Stimulated activated naive CD8-positive, alpha-beta T cell treated with anti-CD3 and anti-CD28 coated beads, Interleukin-15, Interleukin-2, amounts not matched to agents 100 U/mL and 50 U/mL, for 24 hours (primary cell): ENCODE measurements around the gene LGR5.
"Not testable (repeated sequence)": the region's sequence is repeated elsewhere in the genome, so short reads cannot be mapped to it uniquely, and the experiment has no call there.

ENCODE experiments used
- ATAC-seq: fragments of 150-1000 bp; cut with Tn5 transposase; one replicate; pipeline ENCODE4 v1.10.0; 2021
- DNase-seq: peaks from one replicate; pipeline ENCODE4 v3.0.0; 2021

LGR5 gene

GRCh38 chr12:71552728-71553501 lies 113.3 kb downstream of the LGR5 start:
- DNase-seq (no peak), ATAC-seq (no peak)

GRCh38 chr12:71555191-71555590 lies 115.6 kb downstream of the LGR5 start:
- DNase-seq (no peak), ATAC-seq (no peak)

GRCh38 chr12:71555789-71556188 lies 116.2 kb downstream of the LGR5 start:
- not testable (repeated sequence) for ATAC-seq, DNase-seq

- ATAC-seq: no peak
- DNase-seq: no peak
Measured at GRCh38 chr12:71556448-71556847, 116.8 kb downstream of the LGR5 start.

DNA sequence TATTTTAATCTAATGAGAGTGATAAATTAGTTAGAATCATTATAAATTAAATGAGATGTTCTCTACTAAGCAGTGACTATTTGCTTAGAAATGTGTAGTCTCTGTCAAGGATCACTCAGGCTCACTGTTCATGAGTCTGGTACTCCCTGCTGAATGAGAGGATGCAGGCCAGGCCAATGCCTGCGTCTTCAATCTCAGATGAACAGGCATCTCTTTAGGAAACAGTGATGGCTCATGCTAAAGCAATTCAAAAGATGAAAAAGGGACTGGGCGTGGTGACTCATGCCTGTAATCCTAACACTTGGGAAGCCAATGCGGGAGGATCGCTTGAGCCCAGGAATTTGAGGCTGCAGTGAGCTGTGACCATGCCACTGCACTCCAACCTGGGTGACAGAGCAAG lies 117.3 kb downstream of the LGR5 start:
- ATAC-seq: no peak
- no peak for DNase-seq

- DNase-seq: no peak
- ATAC-seq: no peak
Measured at GRCh38 chr12:71558445-71558844, 118.8 kb downstream of the LGR5 start.

DNA sequence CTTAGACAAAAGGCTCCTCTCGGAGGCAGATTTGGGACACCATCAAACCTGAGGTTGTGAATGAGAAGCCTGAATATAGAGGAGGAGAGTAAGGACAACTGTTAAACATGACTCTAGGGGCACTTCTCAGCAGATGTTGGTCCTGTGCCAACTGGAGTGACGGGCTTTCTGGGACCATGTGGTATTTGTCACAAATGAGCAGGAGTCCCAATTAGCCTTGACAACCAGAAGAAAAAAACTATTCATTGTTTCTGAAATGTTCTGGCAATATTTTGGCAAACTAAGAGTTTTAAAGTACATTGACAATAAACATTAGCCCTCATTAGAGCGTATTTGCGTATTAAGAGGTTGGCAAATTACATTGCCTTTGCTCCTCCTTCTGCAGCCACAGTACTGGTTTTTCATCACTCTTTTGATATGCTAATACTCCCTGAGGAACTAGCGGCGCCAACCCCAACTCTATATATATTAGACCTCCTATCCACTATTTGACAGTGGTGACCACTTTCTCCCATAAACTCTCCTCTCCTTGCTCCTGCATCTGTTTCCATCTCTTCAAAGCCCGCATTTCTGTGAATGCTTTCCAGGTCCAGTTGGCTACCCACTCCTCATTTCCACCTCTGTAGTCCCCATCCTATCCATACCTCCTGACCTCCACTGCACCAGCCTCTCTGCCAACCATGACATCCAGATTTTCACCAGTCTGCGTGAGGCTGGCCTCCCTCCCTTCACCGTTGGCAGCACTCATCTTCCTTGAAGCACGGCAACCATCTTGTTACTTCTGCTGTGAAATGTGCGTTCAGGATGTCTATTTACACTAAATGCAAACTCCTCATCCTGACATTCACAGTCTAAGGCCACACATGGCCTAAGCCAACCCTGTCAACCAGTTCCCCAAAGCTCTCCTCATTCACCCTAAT lies 123.3 kb downstream of the LGR5 start:
- DNase-seq (no peak), ATAC-seq (no peak)

- DNase-seq (no peak), ATAC-seq (no peak)
Measured at GRCh38 chr12:71565535-71565934, 125.9 kb downstream of the LGR5 start.

- ATAC-seq: no peak
- DNase-seq: no peak
Measured at GRCh38 chr12:71566655-71567054, 127.1 kb downstream of the LGR5 start.

DNA sequence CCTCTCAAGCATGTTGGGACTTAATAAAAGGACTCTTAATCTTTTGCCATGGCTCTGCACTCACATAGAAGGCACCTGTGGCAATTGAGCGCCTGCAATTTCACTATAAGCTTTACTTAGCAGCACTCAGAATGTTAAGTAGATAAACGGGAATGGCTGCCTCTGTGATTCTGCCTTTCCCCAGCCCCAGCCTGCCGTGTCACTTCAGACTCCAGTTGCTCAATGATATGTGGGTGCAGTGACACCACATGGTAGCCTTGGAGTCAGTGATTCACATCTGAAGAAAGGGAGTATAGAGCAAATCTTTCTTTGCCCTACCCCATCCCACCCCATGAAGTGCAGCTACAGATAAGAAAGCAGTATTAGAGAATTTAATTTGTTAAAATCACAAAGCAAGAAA lies 127.9 kb downstream of the LGR5 start:
- DNase-seq: no peak
- ATAC-seq: no peak

GRCh38 chr12:71569885-71570284 lies 130.3 kb downstream of the LGR5 start:
- not testable (repeated sequence) for ATAC-seq, DNase-seq

DNA sequence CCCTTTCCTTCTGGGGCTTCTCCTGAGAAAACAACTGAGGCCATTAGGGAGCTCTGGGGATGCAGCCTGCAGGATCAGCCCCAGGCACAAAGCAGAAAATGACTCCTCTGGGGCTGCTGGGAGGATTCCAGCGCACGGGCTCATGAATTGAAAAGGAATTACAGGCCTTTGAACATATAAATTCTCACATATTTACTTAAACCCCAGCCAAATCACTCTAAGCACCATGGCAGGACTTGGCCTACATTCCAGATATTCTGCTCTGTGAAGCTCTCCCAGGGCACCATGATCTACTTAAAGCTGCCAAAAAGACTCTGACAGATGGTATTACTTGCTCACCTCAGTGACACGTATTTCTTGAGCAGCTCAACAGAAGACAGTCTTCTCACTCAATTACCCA lies 136.9 kb downstream of the LGR5 start:
- ATAC-seq (no peak), DNase-seq (no peak)

DNA sequence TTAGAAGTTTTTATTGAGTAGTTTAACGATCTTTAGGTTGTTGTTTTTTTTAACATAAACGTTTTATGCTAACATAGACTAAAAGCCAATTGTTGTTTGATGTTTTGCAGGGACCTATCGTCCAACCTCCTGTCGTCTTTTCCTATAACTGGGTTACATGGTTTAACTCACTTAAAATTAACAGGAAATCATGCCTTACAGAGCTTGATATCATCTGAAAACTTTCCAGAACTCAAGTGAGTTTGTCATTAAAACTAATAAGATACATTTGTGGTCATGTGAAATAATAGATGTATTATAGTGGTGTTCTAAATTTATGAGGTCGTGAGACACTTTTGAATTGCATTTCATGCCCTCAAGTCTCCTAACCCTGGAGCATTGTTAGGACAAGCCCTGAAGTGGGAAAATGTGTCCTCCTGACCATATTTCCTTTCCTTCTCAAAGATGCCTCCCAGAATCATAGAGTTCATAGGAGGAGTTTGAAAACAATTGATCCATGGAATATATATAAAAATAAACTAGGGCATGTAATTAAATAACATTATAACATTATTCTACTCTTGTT lies 139.2 kb downstream of the LGR5 start:
- no peak for DNase-seq
- no peak for ATAC-seq

- DNase-seq (no peak), ATAC-seq (no peak)
Measured at GRCh38 chr12:71581206-71581605, 141.6 kb downstream of the LGR5 start.

DNA sequence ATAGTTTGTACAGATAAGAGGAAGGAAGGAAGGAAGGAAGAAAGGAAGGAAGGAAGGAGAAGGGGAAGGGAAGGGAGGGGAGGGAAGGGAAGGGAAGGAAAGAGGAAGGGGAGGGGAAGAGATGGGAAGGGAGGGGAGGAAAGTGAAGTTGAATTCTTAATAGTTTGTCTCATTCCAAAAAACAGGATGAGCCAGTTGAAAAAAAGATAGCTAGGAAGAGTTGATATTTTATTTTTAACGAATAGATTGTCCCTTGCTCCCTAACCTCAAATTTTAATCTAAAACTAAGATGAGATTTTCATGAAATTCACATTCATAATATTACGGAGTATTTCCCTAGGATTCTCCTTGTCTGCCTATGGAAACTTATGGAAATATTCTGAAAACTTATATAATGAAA lies 143.3 kb downstream of the LGR5 start:
- DNase-seq (no peak), ATAC-seq (no peak)

DNA sequence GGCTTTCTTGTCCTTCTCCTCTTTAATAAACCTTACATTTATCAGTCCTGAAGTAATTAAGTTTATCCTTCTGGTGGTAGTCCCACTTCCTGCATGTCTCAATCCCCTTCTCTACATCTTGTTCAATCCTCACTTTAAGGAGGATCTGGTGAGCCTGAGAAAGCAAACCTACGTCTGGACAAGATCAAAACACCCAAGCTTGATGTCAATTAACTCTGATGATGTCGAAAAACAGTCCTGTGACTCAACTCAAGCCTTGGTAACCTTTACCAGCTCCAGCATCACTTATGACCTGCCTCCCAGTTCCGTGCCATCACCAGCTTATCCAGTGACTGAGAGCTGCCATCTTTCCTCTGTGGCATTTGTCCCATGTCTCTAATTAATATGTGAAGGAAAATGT lies 144.8 kb downstream of the LGR5 start:
- no peak for ATAC-seq
- no peak for DNase-seq

DNA sequence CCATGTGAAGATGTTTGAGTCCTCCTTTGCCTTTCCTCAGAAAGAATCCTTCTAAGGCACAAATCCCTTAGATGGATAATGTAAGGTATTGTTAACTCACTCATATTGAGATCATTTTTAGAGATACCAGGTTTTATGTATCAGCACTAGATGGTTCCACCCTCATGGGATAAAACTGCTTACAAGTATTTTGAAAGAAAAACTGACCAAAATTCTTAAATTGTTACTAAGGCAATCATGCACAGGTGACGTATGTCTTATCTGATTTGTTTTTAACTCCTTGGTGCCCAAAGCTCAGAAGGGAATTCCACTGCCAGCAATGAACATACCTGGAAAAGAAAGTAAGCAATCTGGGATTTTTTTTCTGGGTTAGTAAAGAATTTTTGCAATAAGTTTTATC lies 145.6 kb downstream of the LGR5 start:
- no peak for ATAC-seq
- DNase-seq: no peak

GRCh38 chr12:71587012-71587411 lies 147.4 kb downstream of the LGR5 start:
- ATAC-seq: no peak
- no peak for DNase-seq

GRCh38 chr12:71589478-71589881 lies 149.9 kb downstream of the LGR5 start:
- ATAC-seq (no peak), DNase-seq (no peak)

- no peak for DNase-seq
- no peak for ATAC-seq
Measured at GRCh38 chr12:71591601-71592000, 152.0 kb downstream of the LGR5 start.

DNA sequence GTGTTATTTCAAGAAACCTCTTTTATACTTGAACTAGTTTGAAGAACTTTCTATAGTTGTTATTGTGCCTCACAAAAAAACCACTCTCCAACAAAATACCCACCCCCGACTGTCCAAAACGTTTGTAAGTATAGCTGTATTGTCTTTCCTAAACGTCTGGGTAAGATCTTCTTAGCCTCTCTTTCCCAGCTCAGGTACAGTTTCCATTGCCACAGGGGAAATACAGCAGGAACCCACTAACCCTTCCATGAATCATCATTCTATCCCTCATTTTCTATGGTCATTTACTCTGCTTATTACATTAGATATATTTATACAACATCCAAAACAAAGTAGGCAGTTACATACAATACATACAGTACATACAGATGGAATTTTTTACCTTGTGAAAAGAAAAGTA lies 153.2 kb downstream of the LGR5 start:
- ATAC-seq (no peak), DNase-seq (no peak)

DNA sequence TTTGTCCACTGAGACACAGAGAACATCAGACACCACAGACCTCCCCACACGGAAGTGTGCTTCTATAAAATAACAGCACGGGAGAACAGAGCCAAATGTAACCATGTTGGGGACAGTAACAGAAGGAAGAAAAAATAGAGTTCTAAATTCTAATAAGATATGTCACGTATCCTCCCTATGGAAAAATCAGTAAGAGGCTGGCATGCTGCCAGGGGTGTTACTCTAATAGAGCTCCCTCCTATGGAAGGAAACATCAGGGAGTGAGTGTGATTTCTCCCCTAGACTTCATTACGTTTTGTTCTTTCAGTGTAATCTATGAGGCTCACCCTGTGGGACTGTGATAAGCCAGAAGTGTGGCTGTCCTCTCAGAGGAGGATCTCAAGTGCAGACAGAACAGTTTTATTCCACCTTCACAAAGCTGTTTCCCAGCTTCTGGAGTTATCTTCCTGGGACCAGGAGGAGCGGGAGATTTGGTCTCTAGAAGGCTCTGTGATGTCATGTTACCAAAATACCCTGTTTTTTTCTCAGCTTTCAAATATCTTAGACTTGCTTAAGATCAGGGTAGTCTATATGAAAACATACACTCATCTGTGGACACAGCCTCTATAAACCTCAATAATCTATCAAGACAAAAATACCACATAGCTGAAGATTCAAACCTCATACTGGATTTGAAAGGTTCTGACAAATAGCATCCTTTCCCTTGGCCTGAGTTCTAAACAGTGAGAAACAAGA lies 154.8 kb downstream of the LGR5 start:
- no peak for DNase-seq
- no peak for ATAC-seq
